Measurements from ENCODE around the gene KIAA1210.

KIAA1210 gene

GRCh38 chrX:119121341-119121740 is 6.3 kb downstream of the KIAA1210 start:
- Mint-ChIP-seq H3K27ac (no peak overlapping the region), H3K9me3 (no peaks in the 10 kb centered on the region), H3K4me1 (ENCODE audit: low read depth) (no peaks in the 10 kb centered on the region), H3K27me3 (peaks cover 62% of the 10 kb centered on the region), H3K4me3 (no peak overlapping the region), H3K36me3 (ENCODE audit: low read depth) (no peaks in the 10 kb centered on the region)
- DNase-seq = no peak

- no peaks in the 10 kb centered on the region for H3K4me1 Mint-ChIP-seq (ENCODE audit: low read depth)
- H3K9me3 Mint-ChIP-seq = no peaks in the 10 kb centered on the region
- peak; percentile 68 for DNase-seq
- no peaks in the 10 kb centered on the region for H3K36me3 Mint-ChIP-seq (ENCODE audit: low read depth)
- H3K27me3 Mint-ChIP-seq = peaks cover 57% of the 10 kb centered on the region
- H3K4me3 Mint-ChIP-seq = no peak overlapping the region
- no peak overlapping the region for H3K27ac Mint-ChIP-seq
These were observed 8.7 kb downstream of the KIAA1210 start for GRCh38 chrX:119118780-119119395.

GRCh38 chrX:119107206-119107605 is 20.4 kb downstream of the KIAA1210 start:
- Mint-ChIP-seq H3K4me3 (no peak overlapping the region), H3K36me3 (ENCODE audit: low read depth) (no peaks in the 10 kb centered on the region), H3K27me3 (peaks cover 60% of the 10 kb centered on the region), H3K4me1 (ENCODE audit: low read depth) (no peaks in the 10 kb centered on the region), H3K27ac (no peak overlapping the region), H3K9me3 (no peaks in the 10 kb centered on the region)
- DNase-seq = no peak

GRCh38 chrX:119105826-119106225 is 21.8 kb downstream of the KIAA1210 start:
- H3K27ac Mint-ChIP-seq = no peak overlapping the region
- H3K9me3 Mint-ChIP-seq = no peaks in the 10 kb centered on the region
- H3K4me3 Mint-ChIP-seq = no peak overlapping the region
- no peaks in the 10 kb centered on the region for H3K36me3 Mint-ChIP-seq (ENCODE audit: low read depth)
- peaks cover 57% of the 10 kb centered on the region for H3K27me3 Mint-ChIP-seq
- DNase-seq = no peak
- H3K4me1 Mint-ChIP-seq (ENCODE audit: low read depth) = no peaks in the 10 kb centered on the region

- no peaks in the 10 kb centered on the region for H3K4me1 Mint-ChIP-seq (ENCODE audit: low read depth)
- peaks cover 48% of the 10 kb centered on the region for H3K27me3 Mint-ChIP-seq
- DNase-seq = no peak
- H3K36me3 Mint-ChIP-seq (ENCODE audit: low read depth) = no peaks in the 10 kb centered on the region
- H3K27ac Mint-ChIP-seq = no peak overlapping the region
- no peaks in the 10 kb centered on the region for H3K9me3 Mint-ChIP-seq
- no peak overlapping the region for H3K4me3 Mint-ChIP-seq
These were observed 26.4 kb downstream of the KIAA1210 start for GRCh38 chrX:119101168-119101567.

- no peaks in the 10 kb centered on the region for H3K36me3 Mint-ChIP-seq (ENCODE audit: low read depth)
- no peaks in the 10 kb centered on the region for H3K9me3 Mint-ChIP-seq
- H3K27ac Mint-ChIP-seq = no peak overlapping the region
- H3K4me3 Mint-ChIP-seq = no peak overlapping the region
- no peaks in the 10 kb centered on the region for H3K4me1 Mint-ChIP-seq (ENCODE audit: low read depth)
- H3K27me3 Mint-ChIP-seq = peaks cover 55% of the 10 kb centered on the region
- DNase-seq = no peak
These were observed 31.7 kb downstream of the KIAA1210 start for GRCh38 chrX:119095936-119096335.

- Mint-ChIP-seq H3K4me1 (ENCODE audit: low read depth) (no peaks in the 10 kb centered on the region), H3K4me3 (no peak overlapping the region), H3K27me3 (peaks cover 65% of the 10 kb centered on the region), H3K27ac (no peak overlapping the region), H3K9me3 (no peaks in the 10 kb centered on the region), H3K36me3 (ENCODE audit: low read depth) (no peaks in the 10 kb centered on the region)
- DNase-seq = no peak
These were observed 32.8 kb downstream of the KIAA1210 start for GRCh38 chrX:119094819-119095218.

- Mint-ChIP-seq H3K9me3 (no peaks in the 10 kb centered on the region), H3K4me3 (no peak overlapping the region), H3K4me1 (ENCODE audit: low read depth) (no peaks in the 10 kb centered on the region), H3K27ac (no peak overlapping the region), H3K36me3 (ENCODE audit: low read depth) (no peaks in the 10 kb centered on the region), H3K27me3 (peaks cover 63% of the 10 kb centered on the region)
- no peak for DNase-seq
These were observed 33.4 kb downstream of the KIAA1210 start for GRCh38 chrX:119093991-119094735.

- Mint-ChIP-seq H3K36me3 (ENCODE audit: low read depth) (no peaks in the 10 kb centered on the region), H3K4me1 (ENCODE audit: low read depth) (no peaks in the 10 kb centered on the region), H3K4me3 (no peak overlapping the region)
These were observed 37.0 kb downstream of the KIAA1210 start for GRCh38 chrX:119090627-119091026.

GRCh38 chrX:119089619-119090018 is 38.0 kb downstream of the KIAA1210 start:
- H3K4me1 Mint-ChIP-seq (ENCODE audit: low read depth) = no peaks in the 10 kb centered on the region
- H3K9me3 Mint-ChIP-seq = no peaks in the 10 kb centered on the region
- no peak overlapping the region for H3K27ac Mint-ChIP-seq
- peaks cover 49% of the 10 kb centered on the region for H3K27me3 Mint-ChIP-seq
- no peaks in the 10 kb centered on the region for H3K36me3 Mint-ChIP-seq (ENCODE audit: low read depth)
- no peak for DNase-seq
- H3K4me3 Mint-ChIP-seq = no peak overlapping the region

More at GRCh38 chrX:119090627-119091026, 37.0 kb downstream of the KIAA1210 start:
- H3K27ac Mint-ChIP-seq = no peak overlapping the region
- H3K27me3 Mint-ChIP-seq = peaks cover 51% of the 10 kb centered on the region
- no peak for DNase-seq
- no peaks in the 10 kb centered on the region for H3K9me3 Mint-ChIP-seq

- no peaks in the 10 kb centered on the region for H3K36me3 Mint-ChIP-seq (ENCODE audit: low read depth)
- H3K4me3 Mint-ChIP-seq = no peak overlapping the region
- DNase-seq = no peak
- no peak overlapping the region for H3K27ac Mint-ChIP-seq
- H3K27me3 Mint-ChIP-seq = peaks cover 45% of the 10 kb centered on the region
- H3K4me1 Mint-ChIP-seq (ENCODE audit: low read depth) = no peaks in the 10 kb centered on the region
- no peaks in the 10 kb centered on the region for H3K9me3 Mint-ChIP-seq
These were observed 40.5 kb downstream of the KIAA1210 start for GRCh38 chrX:119087121-119087520.

- H3K4me1 Mint-ChIP-seq (ENCODE audit: low read depth) = no peaks in the 10 kb centered on the region
- DNase-seq = no peak
These were observed 42.8 kb downstream of the KIAA1210 start for GRCh38 chrX:119084766-119085165.

GRCh38 chrX:119082278-119082677 is 45.3 kb downstream of the KIAA1210 start:
- Mint-ChIP-seq H3K27me3 (peaks cover 51% of the 10 kb centered on the region), H3K4me3 (no peak overlapping the region), H3K36me3 (ENCODE audit: low read depth) (no peaks in the 10 kb centered on the region), H3K27ac (no peak overlapping the region), H3K9me3 (no peaks in the 10 kb centered on the region), H3K4me1 (ENCODE audit: low read depth) (no peaks in the 10 kb centered on the region)
- no peak for DNase-seq

More at GRCh38 chrX:119084766-119085165, 42.8 kb downstream of the KIAA1210 start:
- H3K27ac Mint-ChIP-seq = no peak overlapping the region
- no peak overlapping the region for H3K4me3 Mint-ChIP-seq
- H3K27me3 Mint-ChIP-seq = peaks cover 39% of the 10 kb centered on the region
- no peaks in the 10 kb centered on the region for H3K36me3 Mint-ChIP-seq (ENCODE audit: low read depth)
- no peaks in the 10 kb centered on the region for H3K9me3 Mint-ChIP-seq

GRCh38 chrX:119075270-119076025 is 52.2 kb downstream of the KIAA1210 start:
- Mint-ChIP-seq H3K4me3 (no peak overlapping the region), H3K27me3 (peaks cover 40% of the 10 kb centered on the region), H3K27ac (no peak overlapping the region), H3K4me1 (ENCODE audit: low read depth) (no peaks in the 10 kb centered on the region), H3K36me3 (ENCODE audit: low read depth) (no peaks in the 10 kb centered on the region), H3K9me3 (no peaks in the 10 kb centered on the region)
- no peak for DNase-seq

- H3K36me3 Mint-ChIP-seq (ENCODE audit: low read depth) = no peaks in the 10 kb centered on the region
- H3K27ac Mint-ChIP-seq = no peak overlapping the region
- no peaks in the 10 kb centered on the region for H3K4me1 Mint-ChIP-seq (ENCODE audit: low read depth)
- peaks cover 25% of the 10 kb centered on the region for H3K27me3 Mint-ChIP-seq
- no peak overlapping the region for H3K4me3 Mint-ChIP-seq
- H3K9me3 Mint-ChIP-seq = no peaks in the 10 kb centered on the region
- no peak for DNase-seq
These were observed 53.7 kb downstream of the KIAA1210 start for GRCh38 chrX:119073911-119074310.

All from activated T-cell treated with anti-CD3 and anti-CD28 coated beads, Interleukin-2, amount 50 U/mL, for 24 hours (primary cell).